Panc1 (cell line): Measurements from ENCODE around the gene NCAPD3.

Source experiments
- CTCF ChIP-seq: fragments of 450-650 bp; IDR thresholded peaks from 2 replicates; pipeline ENCODE4 v1.5.1; 2017; ENCODE audit warnings: mild to moderate bottlenecking
- POLR2AphosphoS5 ChIP-seq: IDR thresholded peaks from 2 replicates; pipeline ENCODE4 v1.6.1; 2012; ENCODE audit warnings: mild to moderate bottlenecking, low read depth, low read length, moderate library complexity
- REST ChIP-seq, 2 experiments: IDR thresholded peaks; 2 replicates each; pipeline ENCODE4 v1.6.1; 2011 to 2012; ENCODE audit warnings: low read depth in 2 of 2, control low read depth in 1 of 2, low read length in 1 of 2, mild to moderate bottlenecking in 1 of 2, moderate library complexity in 1 of 2; ENCODE audit not compliant: insufficient read depth in 1 of 2
- SIN3A ChIP-seq: IDR thresholded peaks from 2 replicates; pipeline ENCODE4 v1.6.1; 2012; ENCODE audit warnings: low read depth, mild to moderate bottlenecking, low read length, moderate library complexity, borderline replicate concordance; ENCODE audit not compliant: insufficient read depth
- TCF7L2 ChIP-seq: IDR thresholded peaks from 2 replicates; pipeline ENCODE4 v1.6.1; 2011; ENCODE audit warnings: mild to moderate bottlenecking, low read depth, low read length, inconsistent platforms

- TF ChIP-seq CTCF (no peak), POLR2AphosphoS5 (no peak), REST (IDR thresholded peaks at IDR 0.05; ENCODE audit: insufficient read depth in 1 of 2, low read depth in 2 of 2, low read length in 1 of 2) (no peak), SIN3A (no peak), TCF7L2 (no peak)
Measured at GRCh38 chr11:134134167-134134566, 89.6 kb downstream of the NCAPD3 start.
